ENCODE data around the gene SPATA13.
"Not testable (repeated sequence)": the region's sequence is repeated elsewhere in the genome, so short reads cannot be mapped to it uniquely, and the experiment has no call there.

SPATA13 gene

DNA sequence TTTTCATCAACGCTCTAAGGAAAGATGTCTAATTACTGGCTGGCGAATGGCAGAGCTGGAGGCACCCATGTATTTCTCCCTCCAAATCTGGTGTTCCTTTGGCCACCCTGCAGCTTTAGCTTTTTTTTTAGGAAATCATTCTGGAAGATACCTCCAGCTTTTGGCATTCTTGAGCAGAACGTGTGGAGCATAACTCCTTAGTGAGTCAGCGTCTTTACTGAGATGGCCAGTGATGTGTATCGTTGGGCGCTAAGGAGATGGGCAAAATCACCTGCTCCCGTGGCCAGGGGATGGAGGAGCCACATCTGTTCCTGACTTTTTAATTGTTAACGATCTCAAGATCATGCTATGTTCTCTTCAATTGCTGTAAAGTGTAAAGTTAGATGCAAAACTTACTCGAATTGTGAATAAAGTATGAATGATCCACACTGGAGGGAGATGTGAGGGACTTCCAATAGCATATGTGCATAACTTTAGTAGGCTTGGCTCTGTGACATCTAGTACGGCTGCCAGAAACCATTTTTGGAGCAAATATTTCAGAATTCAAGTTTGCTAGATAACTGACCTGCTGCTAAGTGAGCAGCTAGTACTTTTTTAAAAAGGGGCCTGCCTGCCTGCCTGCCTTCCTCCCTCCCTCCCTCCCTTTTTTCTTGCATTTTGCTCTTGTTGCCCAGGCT lies 124.5 kb downstream of the SPATA13 start:
- DNase-seq, result no peak

DNA sequence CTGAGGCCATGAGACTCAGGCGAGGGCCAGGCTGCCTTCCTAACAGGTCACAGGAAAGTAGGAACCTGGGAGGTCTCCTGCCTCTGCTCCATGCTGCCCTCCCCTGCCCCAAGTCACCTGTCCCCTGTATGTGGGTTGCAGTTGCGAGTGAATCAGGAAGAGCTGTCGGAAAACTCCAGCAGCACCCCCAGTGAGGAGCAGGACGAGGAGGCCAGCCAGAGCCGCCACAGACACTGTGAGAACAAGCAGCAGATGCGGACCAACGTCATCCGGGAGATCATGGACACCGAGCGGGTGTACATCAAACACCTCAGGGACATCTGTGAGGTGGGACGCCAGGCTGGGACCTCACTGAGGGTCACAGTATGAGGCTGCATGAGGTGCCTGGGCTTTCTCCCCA lies 126.1 kb downstream of the SPATA13 start:
- DNase-seq, result no peak

DNA sequence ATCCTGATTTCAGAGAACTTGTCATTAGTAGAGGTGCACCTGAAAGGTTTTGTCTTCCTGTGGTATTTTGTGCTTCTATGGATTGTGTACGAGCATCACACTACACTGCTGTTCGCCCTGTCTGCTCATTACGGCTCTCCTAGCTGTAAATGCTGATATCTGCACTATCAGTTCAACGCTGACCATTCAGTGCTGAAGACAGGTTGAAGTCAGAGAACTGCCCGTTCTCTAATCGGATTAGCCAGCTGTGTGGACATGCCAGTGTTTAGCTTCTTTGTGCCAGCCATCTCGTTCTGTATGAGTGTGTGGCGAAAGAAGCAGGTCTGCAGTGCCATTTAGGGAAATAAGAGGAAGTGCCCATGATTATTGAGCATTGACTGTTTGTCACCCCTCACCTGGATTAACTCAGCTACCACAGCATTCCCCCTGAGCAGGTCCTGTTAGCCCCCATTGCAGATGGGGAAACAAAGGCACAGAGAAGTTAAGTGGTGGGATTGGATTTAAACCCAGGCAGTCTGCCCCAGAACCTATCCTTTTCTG lies 127.3 kb downstream of the SPATA13 start:
- DNase-seq, result no peak

DNA sequence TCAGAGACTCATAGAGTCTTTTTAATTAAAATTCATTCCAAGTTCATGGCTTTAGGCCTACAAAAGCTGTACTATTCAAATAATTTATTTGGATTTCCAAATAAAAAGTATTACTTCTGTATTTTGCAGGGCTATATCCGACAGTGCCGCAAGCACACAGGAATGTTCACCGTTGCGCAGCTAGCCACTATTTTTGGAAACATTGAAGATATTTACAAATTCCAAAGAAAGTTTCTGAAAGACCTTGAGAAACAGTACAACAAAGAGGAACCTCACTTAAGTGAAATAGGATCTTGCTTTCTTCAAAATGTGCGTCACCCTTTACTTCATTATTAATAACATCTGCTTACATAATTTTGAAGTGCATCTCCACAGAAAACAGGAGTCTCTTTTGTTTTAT lies 128.3 kb downstream of the SPATA13 start:
- no peak for DNase-seq

DNA sequence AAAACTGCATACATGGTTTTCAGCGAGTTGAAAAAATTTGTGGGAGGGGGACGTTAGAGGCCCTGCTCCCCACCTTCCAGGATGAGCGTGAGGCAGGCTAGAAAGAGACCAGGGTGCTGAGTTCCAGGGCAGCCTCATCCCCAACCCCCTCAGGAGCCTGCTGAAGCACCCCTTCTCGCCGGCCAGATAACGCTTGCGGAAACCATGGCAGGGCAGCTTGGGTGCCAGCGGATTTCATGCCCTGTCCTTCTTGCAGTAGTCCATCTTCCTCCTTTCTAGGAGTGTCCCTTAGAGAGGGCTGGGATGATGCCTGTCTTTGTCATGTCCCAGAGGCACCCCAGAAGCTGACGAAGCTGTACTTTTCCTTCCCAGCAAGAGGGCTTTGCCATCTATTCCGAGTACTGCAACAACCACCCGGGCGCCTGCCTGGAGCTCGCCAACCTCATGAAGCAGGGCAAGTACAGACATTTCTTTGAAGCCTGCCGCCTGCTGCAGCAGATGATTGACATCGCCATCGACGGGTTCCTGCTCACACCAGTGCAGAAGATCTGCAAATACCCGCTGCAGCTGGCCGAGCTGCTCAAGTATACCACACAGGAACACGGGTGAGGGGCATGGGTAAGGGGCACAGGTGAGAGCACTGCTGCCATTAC lies 129.9 kb downstream of the SPATA13 start:
- no peak for DNase-seq

DNA sequence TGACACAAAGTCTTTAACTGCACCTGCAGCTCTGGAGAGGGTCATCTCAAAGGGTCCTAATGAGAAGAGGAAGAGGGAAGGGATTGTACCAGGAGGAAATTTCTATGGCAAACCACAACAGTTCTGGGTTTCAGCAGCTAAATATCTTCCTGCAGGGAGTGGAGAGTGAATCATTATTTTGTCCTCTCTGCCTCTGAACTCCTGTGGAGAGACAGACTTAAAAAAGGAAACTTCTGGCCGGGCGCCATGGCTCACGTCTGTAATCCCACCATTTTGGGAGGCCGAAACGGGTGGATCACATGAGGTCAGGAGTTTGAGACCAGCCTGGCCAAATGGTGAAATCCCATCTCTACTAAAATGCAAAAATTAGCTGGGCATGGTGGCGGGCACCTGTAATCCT lies 132.0 kb downstream of the SPATA13 start:
- no peak for DNase-seq

DNA sequence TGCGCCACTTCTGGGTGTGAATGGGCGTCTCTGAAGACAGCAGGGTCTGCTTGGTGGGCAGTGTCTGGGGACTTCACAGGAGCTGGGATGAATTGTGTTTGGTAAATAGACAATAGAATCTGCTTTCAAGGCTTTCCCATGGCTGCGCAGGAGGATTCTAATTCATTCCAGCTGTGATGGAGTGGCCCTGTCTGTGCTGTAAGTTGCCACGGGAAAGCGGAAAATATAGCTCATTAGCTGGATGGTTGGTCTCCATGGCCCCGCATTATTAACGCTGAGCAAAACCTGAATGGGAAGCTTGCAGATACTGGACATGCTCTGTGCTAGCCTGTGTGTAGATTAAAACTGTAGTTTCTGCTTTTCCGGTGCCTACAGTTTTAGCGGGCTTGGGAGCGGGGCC lies 133.2 kb downstream of the SPATA13 start:
- DNase-seq, result peak; percentile 93

DNA sequence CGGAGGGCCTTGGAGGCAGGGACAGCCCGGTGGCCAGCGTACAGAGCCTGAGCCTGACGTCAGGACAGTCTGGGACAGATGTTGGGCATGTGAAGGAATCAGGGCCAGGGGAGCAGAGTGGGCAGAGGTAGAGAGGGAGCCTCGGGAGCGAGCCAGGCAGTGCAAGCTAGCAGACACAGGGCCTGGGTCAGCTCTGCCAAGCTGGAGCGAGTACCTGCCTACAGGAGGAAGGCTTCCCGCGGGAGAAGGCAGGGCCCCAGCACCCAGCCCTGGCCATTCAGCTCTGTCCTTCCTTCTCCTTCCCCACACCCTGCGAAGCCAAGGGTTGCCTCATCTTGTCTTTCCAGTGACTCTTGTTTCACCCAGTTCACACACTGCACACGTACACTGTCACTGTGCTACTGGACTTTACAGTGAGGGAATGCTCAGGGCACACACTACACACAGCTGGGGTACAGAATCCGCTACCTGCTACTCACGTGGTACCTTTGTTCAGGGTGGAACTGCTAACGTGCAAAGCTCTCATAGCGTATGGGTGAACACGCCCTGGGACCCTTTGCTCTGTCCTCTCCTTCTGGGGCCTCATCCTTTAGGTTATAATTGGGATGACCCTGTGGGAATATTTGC lies 139.1 kb downstream of the SPATA13 start:
- DNase-seq, result no peak

DNA sequence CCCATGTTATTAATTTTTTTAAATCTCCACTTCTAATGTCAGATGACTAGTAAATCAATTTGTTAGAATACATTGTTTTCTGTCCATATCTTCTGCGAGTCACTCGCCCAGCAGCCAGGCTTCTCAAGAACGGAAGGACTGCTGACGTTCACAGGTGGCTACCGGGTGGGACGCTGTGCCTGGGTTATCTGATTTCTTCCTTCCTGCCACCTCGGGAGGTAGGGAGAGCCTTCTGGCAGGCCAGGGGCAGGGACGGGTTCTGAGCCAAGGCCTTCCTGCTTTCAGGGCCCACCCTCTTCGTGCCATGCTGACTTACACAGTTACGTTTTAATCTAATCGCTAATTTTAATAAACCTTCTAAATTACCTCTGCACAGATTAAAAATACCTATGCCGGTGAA lies 140.9 kb downstream of the SPATA13 start:
- no peak for DNase-seq

DNA sequence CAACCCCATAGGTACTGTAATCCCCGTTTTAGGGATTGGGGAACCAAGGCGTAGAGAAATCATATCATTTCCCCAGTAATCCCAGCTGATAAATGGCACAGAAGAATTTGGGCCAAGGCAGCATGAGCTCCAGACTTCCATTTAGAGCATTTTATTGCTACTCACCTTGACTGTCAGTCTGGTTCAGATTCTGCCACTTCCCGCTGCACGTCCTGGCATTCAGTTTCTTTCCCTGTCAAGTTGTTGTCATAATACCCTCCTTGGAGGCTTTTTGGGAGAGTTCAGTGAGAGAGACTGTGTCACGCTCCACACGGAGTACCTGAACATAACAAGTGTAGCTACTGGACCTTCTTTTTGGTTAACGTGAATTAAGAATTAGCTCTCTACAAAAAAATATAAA lies 141.4 kb downstream of the SPATA13 start:
- no peak for DNase-seq

DNA sequence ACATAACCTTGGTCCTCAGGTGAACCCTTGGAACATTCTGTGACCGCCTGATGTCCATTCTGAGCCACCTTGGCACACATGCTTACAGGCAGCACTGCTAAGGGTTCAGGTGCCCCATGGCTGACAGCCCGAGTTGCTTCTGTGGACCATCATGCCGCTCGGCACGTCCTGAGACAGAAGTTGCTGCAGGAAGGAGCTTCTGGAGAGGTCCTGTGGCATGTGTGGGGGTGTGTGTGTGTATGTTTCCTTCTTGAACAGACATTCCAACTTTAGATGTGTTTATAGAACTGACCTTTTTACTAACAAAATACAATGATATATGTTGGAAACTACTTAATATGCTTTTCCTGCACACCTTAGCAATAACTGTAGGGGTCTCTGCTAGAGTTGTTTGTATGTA lies 144.1 kb downstream of the SPATA13 start:
- DNase-seq, result no peak

DNA sequence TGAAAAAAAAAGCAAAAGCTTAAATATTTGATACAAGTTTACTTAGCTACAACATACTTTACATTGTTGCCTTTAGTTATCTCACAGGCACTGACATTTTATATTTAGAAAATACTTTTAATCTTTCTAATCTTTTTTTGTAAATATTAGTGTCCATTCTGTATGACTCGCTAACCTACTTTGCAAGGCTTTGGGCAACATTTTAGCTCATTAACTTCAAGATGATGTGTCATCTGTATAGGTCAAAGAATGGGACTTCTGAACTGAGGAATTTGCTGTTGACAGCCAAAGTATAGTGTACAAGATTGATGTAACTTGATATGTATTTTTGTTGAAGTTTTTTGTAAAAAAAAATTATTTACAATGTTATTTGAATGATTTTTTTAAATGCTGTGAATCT lies 146.1 kb downstream of the SPATA13 start:
- DNase-seq, result no peak

DNA sequence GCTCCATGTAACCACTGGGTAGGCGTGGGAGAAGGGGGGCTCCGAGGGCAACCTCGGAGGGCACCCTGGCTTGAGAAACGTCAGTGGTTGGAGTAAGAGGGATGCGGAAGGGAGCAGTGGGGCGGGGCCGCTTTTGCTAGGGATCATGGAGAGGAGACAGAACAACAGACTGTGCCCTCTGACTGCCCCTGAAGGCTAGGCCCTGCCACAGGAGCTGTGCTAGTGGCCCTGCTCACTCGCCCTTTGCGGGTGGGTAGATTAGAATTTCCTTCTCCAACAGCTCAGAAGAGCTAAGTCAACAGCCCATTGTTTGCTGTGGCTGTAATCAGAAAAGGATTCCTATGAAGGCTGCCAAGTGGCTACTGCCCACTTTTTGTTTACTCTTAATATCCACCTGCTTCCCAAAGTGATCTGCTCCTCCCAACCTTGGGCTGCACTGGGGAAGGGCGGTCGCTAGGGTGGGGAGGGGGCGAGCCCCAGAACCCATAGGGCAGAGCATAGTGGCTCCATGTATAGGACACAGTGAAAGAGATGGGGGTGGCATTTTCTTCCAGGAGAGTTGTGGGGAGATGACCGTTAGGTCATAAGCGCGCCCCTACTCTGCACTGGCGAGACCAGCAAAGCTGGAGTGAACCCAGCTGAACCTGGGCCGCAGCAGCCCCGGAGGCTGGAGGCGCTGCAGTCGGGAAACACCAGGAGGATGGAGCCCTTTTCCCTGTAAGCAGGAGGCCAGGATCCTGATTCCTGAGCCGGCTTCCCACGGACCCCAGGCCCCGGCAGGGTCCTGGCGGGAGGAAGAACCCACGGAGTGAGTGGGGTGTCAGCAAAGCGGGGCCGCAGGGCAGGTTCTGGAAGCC lies 146.9 kb downstream of the SPATA13 start:
- no peak for DNase-seq

DNA sequence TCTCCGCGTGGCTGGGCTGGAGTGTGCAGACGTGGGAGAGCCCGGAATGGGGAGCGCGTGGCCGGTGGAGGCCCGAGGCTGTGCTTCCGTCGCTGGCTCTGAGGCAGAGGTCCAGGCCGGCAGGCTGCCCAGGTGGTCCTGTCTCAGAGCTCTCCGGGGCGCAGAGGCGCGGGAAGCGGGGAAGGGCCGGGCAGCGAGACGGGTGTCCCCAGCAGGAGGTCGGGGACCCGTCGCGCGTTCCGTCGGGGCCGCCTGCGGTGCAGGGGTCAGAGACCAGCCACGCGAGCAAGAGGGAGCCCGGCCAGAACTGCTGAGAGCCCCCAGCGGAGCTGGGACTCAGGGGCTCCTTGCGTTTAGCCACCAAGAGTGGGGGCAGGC lies 147.5 kb downstream of the SPATA13 start:
- DNase-seq, result no peak

DNA sequence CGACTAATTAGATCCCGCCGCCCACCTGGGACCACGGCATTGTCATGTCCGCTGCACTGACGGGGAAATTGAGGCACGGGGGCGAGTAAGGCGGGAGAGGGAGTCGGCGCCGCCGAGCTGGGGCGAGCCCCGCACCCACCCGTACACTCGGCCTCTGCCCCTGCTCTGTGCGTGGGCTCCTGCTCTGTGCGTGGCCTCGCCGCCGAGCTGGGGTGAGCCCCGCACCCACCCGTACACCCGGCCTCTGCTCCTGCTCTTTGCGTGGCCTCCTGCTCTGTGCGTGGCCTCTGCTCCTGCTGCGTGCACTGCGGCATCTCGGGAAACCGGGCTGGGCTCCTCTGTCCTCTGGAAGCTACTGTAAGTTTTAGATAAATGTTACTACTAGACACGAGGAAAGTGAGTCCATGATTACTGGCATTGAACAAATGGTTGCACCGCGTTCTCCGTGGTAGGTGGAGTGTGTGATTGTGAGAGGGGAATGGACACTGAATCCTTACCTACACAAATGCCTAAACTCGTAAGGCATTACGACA lies 148.0 kb downstream of the SPATA13 start:
- no peak for DNase-seq

DNA sequence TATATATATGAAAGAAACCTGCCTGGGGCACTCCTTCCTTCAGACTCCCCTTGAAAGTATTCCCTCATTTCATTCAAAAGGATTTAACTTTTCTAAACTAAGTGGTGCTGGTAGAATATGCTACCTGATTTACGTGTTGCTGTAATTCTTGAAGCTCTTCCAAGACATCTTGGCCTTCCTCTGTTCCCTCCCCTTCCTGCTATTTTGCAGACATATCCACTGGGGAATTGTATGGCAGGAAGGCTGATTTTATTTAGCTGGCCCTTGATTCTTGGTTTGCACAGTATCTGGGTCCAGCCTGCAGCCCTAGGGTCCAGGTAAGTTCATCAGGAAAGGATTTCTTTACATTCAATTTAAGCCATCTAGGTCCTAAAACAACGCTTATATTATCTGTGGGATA lies 148.8 kb downstream of the SPATA13 start, which contains the start of gene C1QTNF9:
Gene C1QTNF9 (plus strand): TSS at position 281 of the 400 bp plus-strand sequence. CDS start 6,424 bp downstream, outside the sequence.
- DNase-seq, result not testable (repeated sequence)

DNA sequence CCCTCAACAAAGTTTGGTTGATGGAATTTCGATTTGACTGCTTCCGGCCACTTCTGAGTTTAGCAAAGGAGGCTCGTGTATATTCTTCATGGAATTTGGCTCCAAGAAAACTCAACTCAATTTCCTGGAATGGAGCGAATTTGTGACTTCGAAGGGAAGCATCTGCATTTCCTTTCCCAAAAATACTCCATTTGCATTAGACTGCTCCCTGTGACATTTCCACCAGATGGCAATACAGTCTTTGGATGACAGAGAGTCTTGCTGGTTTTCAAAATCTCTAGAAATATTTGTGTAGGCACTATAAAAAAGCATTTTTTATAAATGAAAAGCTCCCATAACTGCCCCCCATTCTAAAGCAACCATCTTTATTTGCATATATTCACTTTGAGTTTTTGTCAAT lies 152.9 kb downstream of the SPATA13 start:
- DNase-seq, result peak; percentile 16

DNA sequence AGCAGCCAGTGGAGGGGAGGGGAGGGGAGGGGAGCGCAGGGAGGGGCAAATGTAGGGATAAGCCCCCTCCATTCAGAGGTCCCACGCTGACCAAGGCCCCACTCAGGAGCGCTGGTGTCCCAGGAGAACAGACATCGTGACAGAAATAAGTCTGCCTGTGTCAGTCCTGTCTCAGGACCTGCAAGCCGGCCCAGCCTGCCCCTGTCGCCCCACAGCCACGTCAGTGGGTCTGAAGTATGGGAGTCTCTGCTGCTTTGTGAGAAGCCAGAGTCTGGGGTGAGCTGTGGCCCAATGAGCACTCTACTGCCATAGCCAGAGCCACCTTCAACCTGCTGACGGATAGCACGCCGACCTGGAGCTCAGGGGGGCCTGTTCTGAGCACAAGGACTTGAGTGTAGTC lies 157.3 kb downstream of the SPATA13 start:
- not testable (repeated sequence) for DNase-seq

DNA sequence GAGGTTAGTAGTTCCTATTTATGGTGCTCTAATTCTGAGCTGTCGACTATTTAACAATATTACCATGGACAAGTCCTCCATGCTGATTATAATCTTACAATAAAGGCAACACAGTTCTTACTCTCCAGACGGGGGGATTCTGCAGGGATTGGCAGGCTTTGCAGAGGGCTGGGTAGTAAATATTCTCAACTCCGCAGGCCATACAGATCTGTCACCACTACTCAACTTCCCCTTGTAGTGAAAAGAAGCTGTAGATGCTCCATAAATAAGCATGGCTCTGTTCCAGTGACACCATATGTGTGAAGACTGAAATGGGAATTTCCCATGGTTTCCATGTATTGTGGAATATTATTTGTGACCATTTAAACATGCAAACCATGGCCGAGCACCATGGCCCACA lies 158.4 kb downstream of the SPATA13 start:
- not testable (repeated sequence) for DNase-seq

DNA sequence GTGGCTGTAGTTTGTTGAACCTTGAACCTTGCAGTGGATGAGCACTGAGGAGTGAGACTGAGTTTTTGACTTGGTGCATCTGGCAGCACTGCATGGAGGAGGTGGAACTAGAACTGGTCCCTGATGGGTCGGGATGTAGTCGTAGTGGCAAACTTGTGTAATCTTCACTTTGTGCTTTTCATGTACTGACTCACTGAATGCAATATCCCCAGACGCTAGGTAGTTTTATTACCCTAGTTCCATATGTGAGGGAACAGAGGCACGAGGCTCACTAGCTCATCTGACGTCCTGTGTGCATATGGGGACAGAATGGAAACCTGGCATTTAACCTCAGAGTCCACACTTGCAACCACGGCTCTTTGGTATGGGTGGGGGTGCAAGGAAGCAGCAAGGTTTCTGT lies 159.1 kb downstream of the SPATA13 start:
- not testable (repeated sequence) for DNase-seq

DNA sequence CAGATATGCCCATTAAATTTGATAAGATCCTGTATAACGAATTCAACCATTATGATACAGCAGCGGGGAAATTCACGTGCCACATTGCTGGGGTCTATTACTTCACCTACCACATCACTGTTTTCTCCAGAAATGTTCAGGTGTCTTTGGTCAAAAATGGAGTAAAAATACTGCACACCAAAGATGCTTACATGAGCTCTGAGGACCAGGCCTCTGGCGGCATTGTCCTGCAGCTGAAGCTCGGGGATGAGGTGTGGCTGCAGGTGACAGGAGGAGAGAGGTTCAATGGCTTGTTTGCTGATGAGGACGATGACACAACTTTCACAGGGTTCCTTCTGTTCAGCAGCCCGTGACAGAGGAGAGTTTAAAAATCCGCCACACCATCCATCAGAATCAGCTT lies 160.9 kb downstream of the SPATA13 start:
- not testable (repeated sequence) for DNase-seq

DNA sequence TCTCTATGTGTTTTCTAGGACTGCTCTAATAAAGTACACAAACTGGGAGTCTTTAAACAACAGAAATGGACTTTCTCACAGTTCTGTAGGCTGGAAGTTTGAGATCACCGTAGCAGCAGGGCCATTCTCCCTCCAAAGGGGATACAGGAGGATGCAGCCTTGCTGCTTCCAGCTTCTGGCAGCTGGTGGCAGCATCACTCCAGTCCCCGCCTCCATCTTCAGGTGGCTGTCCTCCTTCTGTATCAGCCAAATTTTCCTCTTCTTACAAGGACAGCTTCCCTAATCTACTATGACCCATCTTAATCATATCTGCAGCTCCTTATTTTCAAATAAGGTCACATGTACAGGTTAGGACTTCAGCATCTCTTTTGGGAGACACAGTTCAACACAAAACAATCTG lies 161.9 kb downstream of the SPATA13 start:
- not testable (repeated sequence) for DNase-seq
